Vagina (tissue), 2 donors: ENCODE results near the gene PARD6B. TPM values are rescaled to one million over a fixed set of nuclear protein-coding genes. Genes with fewer than 3 reads are reported as not detected.
"Not testable (repeated sequence)": the region's sequence is repeated elsewhere in the genome, so short reads cannot be mapped to it uniquely, and the experiment has no call there.

Experiments
- DNase-seq, 2 donors: peaks; one replicate each; pipeline ENCODE4 v3.0.0-alpha.2; 2017; ENCODE audit errors: extremely low spot score in 2 of 2
- H3K27ac ChIP-seq: fragments of 200-600 bp; sonication (generic); one replicate; pipeline ENCODE4 v1.5.1; 2019
- H3K27me3 ChIP-seq: fragments of 200-600 bp; sonication (generic); one replicate; pipeline ENCODE4 v1.5.1; 2019
- H3K36me3 ChIP-seq, 2 donors: fragments of 200-600 bp; sonication (generic); one replicate each; pipeline ENCODE4 v1.5.1; 2017 to 2019
- H3K4me1 ChIP-seq: fragments of 200-600 bp; sonication (generic); one replicate; pipeline ENCODE4 v1.5.1; 2019
- H3K4me3 ChIP-seq, 2 donors: fragments of 200-600 bp; sonication (generic); 1 replicate in 1 of 2; 2 replicates in 1 of 2; pipeline ENCODE4 v1.5.1; 2016 to 2019
- H3K9me3 ChIP-seq: fragments of 200-600 bp; sonication (generic); one replicate; pipeline ENCODE4 v1.5.1; 2019
- POLR2A ChIP-seq, 2 donors: fragments of 450-650 bp; IDR thresholded peaks; one replicate each; pipeline ENCODE4 v1.6.1; 2017; ENCODE audit warnings: antibody characterized with exemption in 2 of 2, mild to moderate bottlenecking in 2 of 2, moderate library complexity in 2 of 2
- POLR2AphosphoS5 ChIP-seq, 2 donors: sonication (generic); formaldehyde crosslinking; IDR thresholded peaks; one replicate each; pipeline ENCODE4 v1.9.0; 2017; ENCODE audit warnings: antibody characterized with exemption in 2 of 2, mild to moderate bottlenecking in 2 of 2, low read depth in 1 of 2; ENCODE audit not compliant: insufficient read depth in 1 of 2
- intact Hi-C: fragments of 100-400 bp; cut with DNase I; formaldehyde crosslinking; loops from one replicate; pipeline ENCODE4 v1.15.1; 2023
- total RNA-seq: library from RNA; depleted of rRNA; stranded (reverse); fragments of >200 nt; gene quantifications from one replicate; pipeline ENCODE4 v1.2.3, GENCODE V29; 2016
- TF ChIP-seq, protein P1 (sequence below), 3 experiments: fragments of 450-650 bp in 2 of 3; fragments of 200-600 bp in 1 of 3; sonication (generic) in 1 of 3; IDR thresholded peaks; one replicate each; pipeline ENCODE4 v1.5.1; 2017 to 2019; ENCODE audit warnings: antibody characterized with exemption in 3 of 3, mild to moderate bottlenecking in 2 of 3, moderate library complexity in 2 of 3

The PARD6B gene
- total RNA-seq, 1 donor from 2014 or later: 4.7 TPM

DNA sequence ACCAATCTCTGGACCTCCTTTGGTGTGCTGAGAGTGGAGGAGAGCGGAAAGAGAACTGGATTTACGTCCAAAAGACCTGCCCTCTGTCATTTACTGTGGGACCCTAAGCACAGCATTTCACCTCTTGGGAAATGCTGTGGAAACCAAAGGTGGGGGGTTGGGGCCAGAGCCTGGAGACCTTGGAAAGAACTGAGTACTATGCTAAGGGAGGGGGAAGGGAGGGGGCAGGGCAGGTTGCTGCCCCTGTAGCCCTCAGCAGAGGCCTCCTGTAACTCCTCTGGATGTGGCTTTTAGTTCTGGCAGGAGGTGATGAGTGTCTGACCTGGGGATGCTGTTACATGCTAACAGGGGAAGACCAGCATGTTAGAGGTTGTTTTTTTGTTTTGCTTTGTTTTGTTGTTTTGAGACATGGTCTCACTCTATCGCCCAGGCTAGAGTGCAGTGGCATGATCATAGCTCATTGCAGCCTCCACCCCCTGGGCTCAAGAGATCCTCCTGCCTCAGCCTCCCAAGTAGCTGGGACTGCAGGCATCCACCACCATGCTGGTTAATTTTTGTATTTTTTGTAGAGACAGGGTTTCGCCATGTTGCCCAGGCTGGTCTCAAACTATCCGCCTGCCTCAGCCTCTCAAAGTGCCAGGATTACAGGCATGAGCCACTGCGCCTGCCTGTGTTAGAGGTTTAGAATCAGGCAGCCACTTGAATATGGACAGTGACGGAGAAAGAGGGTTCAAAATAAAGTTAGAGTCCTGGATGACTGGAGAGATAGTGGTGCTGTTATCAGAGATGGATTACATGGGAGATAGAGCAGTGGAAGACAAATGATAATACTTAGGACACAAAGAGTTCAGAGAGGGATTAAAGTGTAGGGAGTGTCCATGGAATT, 18.4 kb upstream of the PARD6B start:
- Histone ChIP-seq H3K4me3 (no peak overlapping the region), H3K36me3 (no peaks in the 10 kb centered on the region), H3K27ac (no peak overlapping the region), H3K9me3 (no peaks in the 10 kb centered on the region), H3K4me1 (peaks cover 4% of the 10 kb centered on the region), H3K27me3 (no peaks in the 10 kb centered on the region)
- DNase-seq: no peak
- TF ChIP-seq POLR2A (IDR thresholded peaks at IDR 0.05) (no peak), POLR2AphosphoS5 (IDR thresholded peaks at IDR 0.05; ENCODE audit: insufficient read depth in 1 of 2, low read depth in 1 of 2) (no peak)
- TF ChIP-seq, protein P1, sequence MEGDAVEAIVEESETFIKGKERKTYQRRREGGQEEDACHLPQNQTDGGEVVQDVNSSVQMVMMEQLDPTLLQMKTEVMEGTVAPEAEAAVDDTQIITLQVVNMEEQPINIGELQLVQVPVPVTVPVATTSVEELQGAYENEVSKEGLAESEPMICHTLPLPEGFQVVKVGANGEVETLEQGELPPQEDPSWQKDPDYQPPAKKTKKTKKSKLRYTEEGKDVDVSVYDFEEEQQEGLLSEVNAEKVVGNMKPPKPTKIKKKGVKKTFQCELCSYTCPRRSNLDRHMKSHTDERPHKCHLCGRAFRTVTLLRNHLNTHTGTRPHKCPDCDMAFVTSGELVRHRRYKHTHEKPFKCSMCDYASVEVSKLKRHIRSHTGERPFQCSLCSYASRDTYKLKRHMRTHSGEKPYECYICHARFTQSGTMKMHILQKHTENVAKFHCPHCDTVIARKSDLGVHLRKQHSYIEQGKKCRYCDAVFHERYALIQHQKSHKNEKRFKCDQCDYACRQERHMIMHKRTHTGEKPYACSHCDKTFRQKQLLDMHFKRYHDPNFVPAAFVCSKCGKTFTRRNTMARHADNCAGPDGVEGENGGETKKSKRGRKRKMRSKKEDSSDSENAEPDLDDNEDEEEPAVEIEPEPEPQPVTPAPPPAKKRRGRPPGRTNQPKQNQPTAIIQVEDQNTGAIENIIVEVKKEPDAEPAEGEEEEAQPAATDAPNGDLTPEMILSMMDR (IDR thresholded peaks at IDR 0.05): no peak
- intact Hi-C loops: loop anchor here (10.0 kb wide), 1 partner anchor 88 kb away; no protein-coding TSS in a partner anchor

DNA sequence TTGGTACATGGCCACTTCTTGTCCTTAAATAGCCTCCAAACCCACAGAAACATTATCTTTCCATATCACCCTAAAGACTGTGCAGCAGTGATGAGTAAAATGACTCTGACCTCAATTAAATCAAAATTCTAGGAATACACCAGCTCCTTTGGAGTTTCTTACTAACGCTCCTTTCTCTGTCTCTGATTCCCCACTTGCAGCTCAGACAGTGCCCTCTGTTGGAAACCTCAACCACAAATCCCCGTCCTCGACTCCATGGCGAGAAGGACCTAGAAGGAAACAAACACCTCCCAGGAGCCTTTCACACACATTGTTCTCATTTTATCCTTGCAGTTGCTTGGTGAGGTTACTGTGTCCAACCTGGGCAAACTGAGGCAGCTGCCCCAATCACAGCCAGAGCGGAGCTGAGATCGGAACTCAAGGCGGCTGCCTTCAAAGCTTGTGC, 17.7 kb upstream of the PARD6B start:
- TF ChIP-seq, protein P1 (IDR thresholded peaks at IDR 0.05): peak in 1 of 3 experiments; percentile 32
- no peak for TF ChIP-seq POLR2AphosphoS5 (IDR thresholded peaks at IDR 0.05; ENCODE audit: insufficient read depth in 1 of 2, low read depth in 1 of 2)
- peaks cover 4% of the 10 kb centered on the region for H3K4me1 ChIP-seq
- intact Hi-C loops: loop anchor here (10.0 kb wide), 1 partner anchor 89 kb away; no protein-coding TSS in a partner anchor

DNA sequence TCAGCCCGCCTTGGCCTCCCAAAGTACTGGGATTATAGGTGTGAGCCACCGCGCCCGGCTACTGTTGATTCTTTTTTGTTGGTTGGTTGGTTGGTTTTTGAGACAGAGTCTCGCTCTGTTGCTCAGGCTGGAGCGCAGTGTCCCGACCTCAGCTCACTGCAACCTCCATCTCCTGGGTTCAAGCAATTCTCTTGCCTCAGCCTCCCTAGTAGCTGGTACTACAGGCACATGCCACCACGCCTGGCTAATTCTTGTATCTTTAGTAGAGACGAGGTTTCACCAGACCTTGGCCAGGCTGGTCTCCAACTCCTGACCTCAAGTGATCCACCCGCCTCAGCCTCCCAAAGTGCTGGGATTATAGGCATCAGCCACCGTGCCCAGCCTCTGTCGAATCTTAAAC, 17.0 kb upstream of the PARD6B start:
- intact Hi-C loops: loop anchor here (10.0 kb wide), 1 partner anchor 90 kb away; no protein-coding TSS in a partner anchor
- H3K4me1 ChIP-seq, H3K27me3 ChIP-seq, DNase-seq, H3K27ac ChIP-seq, H3K36me3 ChIP-seq, H3K9me3 ChIP-seq, H3K4me3 ChIP-seq: not testable (repeated sequence)

More for the DNA sequence above, 17.7 kb upstream of the PARD6B start:
- no peaks in the 10 kb centered on the region for H3K36me3 ChIP-seq
- no peak overlapping the region for H3K27ac ChIP-seq
- no peaks in the 10 kb centered on the region for H3K9me3 ChIP-seq
- no peak for DNase-seq
- no peak overlapping the region for H3K4me3 ChIP-seq
- no peaks in the 10 kb centered on the region for H3K27me3 ChIP-seq

- intact Hi-C loops: loop anchor here (10.0 kb wide), 1 partner anchor 91 kb away; no protein-coding TSS in a partner anchor
- H3K36me3 ChIP-seq: no peaks in the 10 kb centered on the region
- H3K9me3 ChIP-seq: no peaks in the 10 kb centered on the region
- H3K4me1 ChIP-seq: peaks cover 4% of the 10 kb centered on the region
- no peak for DNase-seq
- TF ChIP-seq POLR2A (IDR thresholded peaks at IDR 0.05) (no peak), POLR2AphosphoS5 (IDR thresholded peaks at IDR 0.05; ENCODE audit: insufficient read depth in 1 of 2, low read depth in 1 of 2) (no peak)
- TF ChIP-seq, protein P1 (IDR thresholded peaks at IDR 0.05): no peak
- no peak overlapping the region for H3K27ac ChIP-seq
- no peak overlapping the region for H3K4me3 ChIP-seq
- no peaks in the 10 kb centered on the region for H3K27me3 ChIP-seq
Observed at GRCh38 chr20:50715694-50716093, 15.7 kb upstream of the PARD6B start.

DNA sequence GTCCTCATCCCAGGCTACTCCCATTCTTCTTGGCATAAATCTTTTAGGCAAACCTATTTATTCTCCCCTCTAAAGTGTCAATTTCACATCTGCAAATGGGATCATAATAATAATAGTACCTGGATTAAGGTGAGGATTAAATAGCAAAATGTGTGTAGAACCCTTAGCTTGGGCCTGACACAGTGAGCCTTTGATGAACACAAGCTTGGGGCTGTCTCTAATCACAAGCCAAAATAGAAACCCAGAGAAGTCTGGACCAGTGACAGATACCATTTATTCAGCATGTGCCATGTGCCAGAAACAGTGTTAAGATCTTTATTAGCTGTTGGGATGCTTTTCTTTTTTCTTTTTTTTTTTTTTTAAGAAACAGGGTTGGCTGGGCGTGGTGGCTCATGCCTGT, 14.9 kb upstream of the PARD6B start:
- Histone ChIP-seq H3K4me3 (no peak overlapping the region), H3K36me3 (no peaks in the 10 kb centered on the region), H3K4me1 (peaks cover 4% of the 10 kb centered on the region), H3K27me3 (no peaks in the 10 kb centered on the region), H3K9me3 (no peaks in the 10 kb centered on the region), H3K27ac (no peak overlapping the region)
- intact Hi-C loops: loop anchor here (10.0 kb wide), 1 partner anchor 92 kb away; no protein-coding TSS in a partner anchor
- TF ChIP-seq, protein P1 (IDR thresholded peaks at IDR 0.05): no peak
- TF ChIP-seq POLR2A (IDR thresholded peaks at IDR 0.05) (no peak), POLR2AphosphoS5 (IDR thresholded peaks at IDR 0.05; ENCODE audit: insufficient read depth in 1 of 2, low read depth in 1 of 2) (no peak)
- DNase-seq: no peak
